ENCODE data around the gene C1orf185. TPM values are rescaled to one million over a fixed set of nuclear protein-coding genes. Genes with fewer than 3 reads are reported as not detected.

Gene C1orf185
- total RNA-seq, 1 donor from 2014 or later, result not detected

GRCh38 chr1:51168266-51168845, 66.3 kb downstream of the C1orf185 start:
- no peaks in the 10 kb centered on the region for H3K79me2 ChIP-seq (ENCODE audit: insufficient read depth, low read length)
- Mint-ChIP-seq H3K27ac (ENCODE audit: unreplicated experiment) (no peak overlapping the region), H3K27me3 (ENCODE audit: low read depth, unreplicated experiment) (no peaks in the 10 kb centered on the region), H3K36me3 (ENCODE audit: low read depth, unreplicated experiment) (no peaks in the 10 kb centered on the region), H3K9me3 (ENCODE audit: unreplicated experiment) (no peaks in the 10 kb centered on the region), H3K4me1 (ENCODE audit: low read depth, unreplicated experiment) (no peaks in the 10 kb centered on the region), H3K4me3 (ENCODE audit: unreplicated experiment) (no peak overlapping the region)
- DNase-seq (ENCODE audit: low read depth) (peak; percentile 16), FAIRE-seq (no peak)
- H3K36me3 ChIP-seq (ENCODE audit: insufficient read depth, low read length), result no peaks in the 10 kb centered on the region
- H3K9ac ChIP-seq (ENCODE audit: low read length), result no peak overlapping the region
- no peak overlapping the region for H3K27ac ChIP-seq (ENCODE audit: low read depth, low read length)
- H3K27me3 ChIP-seq (ENCODE audit: insufficient read depth, low read length), result no peaks in the 10 kb centered on the region
- H3K9me3 ChIP-seq (ENCODE audit: insufficient read depth, low read depth, low read length), result no peaks in the 10 kb centered on the region
- no peaks in the 10 kb centered on the region for H3K4me1 ChIP-seq (ENCODE audit: insufficient read depth, low read length)
- no peak overlapping the region for H2AFZ ChIP-seq (ENCODE audit: low read depth, low read length)
- no peak overlapping the region for H3K4me3 ChIP-seq (ENCODE audit: insufficient read depth, low read depth, low read length)
- no peak overlapping the region for H3K4me2 ChIP-seq (ENCODE audit: low read length)
- H4K20me1 ChIP-seq (ENCODE audit: insufficient read depth, low read length), result no peaks in the 10 kb centered on the region
- no peak for TF ChIP-seq CTCF (IDR thresholded peaks at IDR 0.05; ENCODE audit: insufficient read depth, low read depth, low read length)
- TF ChIP-seq EZH2 (IDR thresholded peaks at IDR 0.05; ENCODE audit: insufficient read depth, low read length), result no peak

DNA sequence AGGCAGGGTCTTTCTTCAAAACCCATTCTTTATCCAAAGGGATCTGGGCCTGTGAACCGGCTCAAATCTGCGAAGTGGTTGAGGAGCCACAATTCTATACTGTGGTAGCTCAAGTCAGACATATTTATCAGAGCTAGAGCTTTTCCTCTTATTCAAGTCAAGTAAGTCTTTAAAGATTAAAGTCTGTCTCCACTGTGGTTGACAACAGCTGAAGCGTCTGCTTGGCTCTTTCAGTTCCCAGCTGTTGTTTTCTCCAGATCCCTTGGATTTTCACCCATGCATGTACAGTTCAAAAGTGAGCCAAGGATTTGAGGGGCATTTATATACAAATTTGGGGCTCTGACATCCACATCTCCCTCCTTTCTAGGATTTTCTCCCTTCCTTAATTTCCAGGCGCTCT, 66.9 kb downstream of the C1orf185 start:
- TF ChIP-seq CTCF (IDR thresholded peaks at IDR 0.05; ENCODE audit: insufficient read depth, low read depth, low read length), result no peak
- TF ChIP-seq EZH2 (IDR thresholded peaks at IDR 0.05; ENCODE audit: insufficient read depth, low read length), result no peak
- FAIRE-seq, result no peak
- Mint-ChIP-seq H3K36me3 (ENCODE audit: low read depth, unreplicated experiment) (no peaks in the 10 kb centered on the region), H3K27me3 (ENCODE audit: low read depth, unreplicated experiment) (no peaks in the 10 kb centered on the region), H3K9me3 (ENCODE audit: unreplicated experiment) (no peaks in the 10 kb centered on the region), H3K4me1 (ENCODE audit: low read depth, unreplicated experiment) (no peaks in the 10 kb centered on the region), H3K4me3 (ENCODE audit: unreplicated experiment) (no peak overlapping the region), H3K27ac (ENCODE audit: unreplicated experiment) (no peak overlapping the region)
- no peak for DNase-seq (ENCODE audit: low read depth)
- Histone ChIP-seq H3K27ac (ENCODE audit: low read depth, low read length) (no peak overlapping the region), H3K4me2 (ENCODE audit: low read length) (no peak overlapping the region), H3K4me3 (ENCODE audit: insufficient read depth, low read depth, low read length) (no peak overlapping the region), H3K79me2 (ENCODE audit: insufficient read depth, low read length) (no peaks in the 10 kb centered on the region), H2AFZ (ENCODE audit: low read depth, low read length) (no peak overlapping the region), H3K9ac (ENCODE audit: low read length) (no peak overlapping the region), H3K9me3 (ENCODE audit: insufficient read depth, low read depth, low read length) (no peaks in the 10 kb centered on the region), H4K20me1 (ENCODE audit: insufficient read depth, low read length) (no peaks in the 10 kb centered on the region), H3K27me3 (ENCODE audit: insufficient read depth, low read length) (no peaks in the 10 kb centered on the region), H3K36me3 (ENCODE audit: insufficient read depth, low read length) (no peaks in the 10 kb centered on the region), H3K4me1 (ENCODE audit: insufficient read depth, low read length) (no peaks in the 10 kb centered on the region)

DNA sequence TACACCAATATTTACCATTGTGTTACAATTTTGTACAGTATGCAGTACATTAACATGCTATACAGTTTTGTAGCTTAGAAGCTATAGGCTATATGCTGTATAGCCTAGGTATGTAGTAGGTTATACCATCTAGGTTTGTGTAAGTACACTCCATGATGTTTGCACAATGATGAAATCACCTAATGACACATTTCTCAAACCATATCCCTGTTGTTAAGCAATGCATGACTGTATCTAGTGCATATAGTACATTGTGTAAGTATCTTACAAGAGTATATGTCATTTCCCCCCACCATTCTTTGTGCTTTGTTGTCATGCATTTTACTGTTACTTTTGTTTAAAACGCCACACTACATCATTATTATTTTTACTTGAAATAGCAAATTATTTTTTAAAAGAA, 68.3 kb downstream of the C1orf185 start:
- H3K27ac ChIP-seq (ENCODE audit: low read depth, low read length), result no peak overlapping the region
- TF ChIP-seq CTCF (IDR thresholded peaks at IDR 0.05; ENCODE audit: insufficient read depth, low read depth, low read length), result no peak
- TF ChIP-seq EZH2 (IDR thresholded peaks at IDR 0.05; ENCODE audit: insufficient read depth, low read length), result no peak
- H3K4me3 Mint-ChIP-seq (ENCODE audit: unreplicated experiment), result no peak overlapping the region
- no peak overlapping the region for H3K9ac ChIP-seq (ENCODE audit: low read length)
- H3K79me2 ChIP-seq (ENCODE audit: insufficient read depth, low read length), result no peaks in the 10 kb centered on the region
- H4K20me1 ChIP-seq (ENCODE audit: insufficient read depth, low read length), result no peaks in the 10 kb centered on the region
- H3K27me3 ChIP-seq (ENCODE audit: insufficient read depth, low read length), result peaks cover 5% of the 10 kb centered on the region
- no peaks in the 10 kb centered on the region for H3K9me3 Mint-ChIP-seq (ENCODE audit: unreplicated experiment)
- H3K4me1 ChIP-seq (ENCODE audit: insufficient read depth, low read length), result no peaks in the 10 kb centered on the region
- H3K36me3 Mint-ChIP-seq (ENCODE audit: low read depth, unreplicated experiment), result no peaks in the 10 kb centered on the region
- no peak for FAIRE-seq
- no peaks in the 10 kb centered on the region for H3K9me3 ChIP-seq (ENCODE audit: insufficient read depth, low read depth, low read length)
- no peaks in the 10 kb centered on the region for H3K4me1 Mint-ChIP-seq (ENCODE audit: low read depth, unreplicated experiment)
- no peaks in the 10 kb centered on the region for H3K36me3 ChIP-seq (ENCODE audit: insufficient read depth, low read length)
- H3K4me3 ChIP-seq (ENCODE audit: insufficient read depth, low read depth, low read length), result no peak overlapping the region
- H2AFZ ChIP-seq (ENCODE audit: low read depth, low read length), result no peak overlapping the region
- H3K4me2 ChIP-seq (ENCODE audit: low read length), result no peak overlapping the region
- no peaks in the 10 kb centered on the region for H3K27me3 Mint-ChIP-seq (ENCODE audit: low read depth, unreplicated experiment)
- H3K27ac Mint-ChIP-seq (ENCODE audit: unreplicated experiment), result no peak overlapping the region
- DNase-seq (ENCODE audit: low read depth), result no peak

Data from astrocyte (in vitro differentiated cells and primary cell).